NCI-H1105 (cell line): ENCODE data around the gene LRIT3.

ENCODE experiments used
- DNase-seq: peaks from one replicate; lab custom pipeline; 2025; lab: John Stamatoyannopoulos, UW

The LRIT3 gene, protein sequence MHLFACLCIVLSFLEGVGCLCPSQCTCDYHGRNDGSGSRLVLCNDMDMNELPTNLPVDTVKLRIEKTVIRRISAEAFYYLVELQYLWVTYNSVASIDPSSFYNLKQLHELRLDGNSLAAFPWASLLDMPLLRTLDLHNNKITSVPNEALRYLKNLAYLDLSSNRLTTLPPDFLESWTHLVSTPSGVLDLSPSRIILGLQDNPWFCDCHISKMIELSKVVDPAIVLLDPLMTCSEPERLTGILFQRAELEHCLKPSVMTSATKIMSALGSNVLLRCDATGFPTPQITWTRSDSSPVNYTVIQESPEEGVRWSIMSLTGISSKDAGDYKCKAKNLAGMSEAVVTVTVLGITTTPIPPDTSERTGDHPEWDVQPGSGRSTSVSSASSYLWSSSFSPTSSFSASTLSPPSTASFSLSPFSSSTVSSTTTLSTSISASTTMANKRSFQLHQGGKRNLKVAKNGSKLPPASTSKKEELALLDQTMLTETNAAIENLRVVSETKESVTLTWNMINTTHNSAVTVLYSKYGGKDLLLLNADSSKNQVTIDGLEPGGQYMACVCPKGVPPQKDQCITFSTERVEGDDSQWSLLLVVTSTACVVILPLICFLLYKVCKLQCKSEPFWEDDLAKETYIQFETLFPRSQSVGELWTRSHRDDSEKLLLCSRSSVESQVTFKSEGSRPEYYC

GRCh38 chr4:109847896-109848442, at the start of gene LRIT3:
Gene LRIT3 (plus strand): TSS chr4:109848107. CDS start chr4:109848202, 95 bp downstream.
- no peak for DNase-seq

DNA sequence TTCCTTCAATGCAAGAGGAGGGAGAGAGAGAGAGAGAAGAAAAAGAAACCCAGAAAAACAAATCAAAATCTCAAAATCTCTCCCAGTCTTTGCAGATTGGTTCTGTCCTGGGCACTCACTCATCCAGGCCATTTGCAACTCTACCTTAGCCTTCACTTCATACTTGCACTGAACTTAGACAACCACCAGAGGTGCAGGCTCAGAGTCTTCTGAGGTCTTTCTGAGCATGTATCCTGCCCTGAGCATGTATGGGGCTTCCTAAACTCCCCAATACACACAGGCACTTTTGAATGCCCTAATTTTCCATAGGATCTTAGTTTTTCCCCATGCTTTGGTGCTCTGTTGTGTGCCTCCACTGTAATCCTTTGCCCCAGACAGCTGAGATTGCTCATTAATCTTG, 49.0 kb upstream of the LRIT3 start:
- no peak for DNase-seq

- DNase-seq = no peak
Observed at GRCh38 chr4:109801099-109801789, 46.7 kb upstream of the LRIT3 start.

- DNase-seq = no peak
Observed at GRCh38 chr4:109801895-109802319, 46.0 kb upstream of the LRIT3 start, which contains the start of gene CFI. Gene CFI (minus strand): TSS chr4:109801999. CDS start chr4:109801971, 28 bp downstream.

GRCh38 chr4:109803924-109804571, 43.9 kb upstream of the LRIT3 start:
- no peak for DNase-seq

DNA sequence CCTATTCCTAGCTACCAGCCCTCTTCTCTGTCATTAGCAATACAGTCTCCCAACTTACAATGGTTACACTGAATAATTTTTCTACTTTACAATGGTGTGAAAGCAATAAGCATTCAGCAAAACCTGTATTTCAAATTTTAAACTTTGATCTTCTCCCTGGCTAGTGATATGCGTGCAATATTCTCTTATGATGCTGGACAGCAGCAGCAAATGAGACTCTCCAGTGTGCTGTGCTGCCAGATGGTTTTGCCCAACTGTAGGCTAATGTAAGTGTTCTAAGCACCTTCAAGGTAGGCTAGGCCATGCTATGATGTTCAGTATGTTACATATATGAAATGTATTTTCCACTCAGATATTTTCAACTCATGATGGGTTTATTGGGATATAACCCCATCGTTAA, 38.3 kb upstream of the LRIT3 start:
- DNase-seq = no peak

DNA sequence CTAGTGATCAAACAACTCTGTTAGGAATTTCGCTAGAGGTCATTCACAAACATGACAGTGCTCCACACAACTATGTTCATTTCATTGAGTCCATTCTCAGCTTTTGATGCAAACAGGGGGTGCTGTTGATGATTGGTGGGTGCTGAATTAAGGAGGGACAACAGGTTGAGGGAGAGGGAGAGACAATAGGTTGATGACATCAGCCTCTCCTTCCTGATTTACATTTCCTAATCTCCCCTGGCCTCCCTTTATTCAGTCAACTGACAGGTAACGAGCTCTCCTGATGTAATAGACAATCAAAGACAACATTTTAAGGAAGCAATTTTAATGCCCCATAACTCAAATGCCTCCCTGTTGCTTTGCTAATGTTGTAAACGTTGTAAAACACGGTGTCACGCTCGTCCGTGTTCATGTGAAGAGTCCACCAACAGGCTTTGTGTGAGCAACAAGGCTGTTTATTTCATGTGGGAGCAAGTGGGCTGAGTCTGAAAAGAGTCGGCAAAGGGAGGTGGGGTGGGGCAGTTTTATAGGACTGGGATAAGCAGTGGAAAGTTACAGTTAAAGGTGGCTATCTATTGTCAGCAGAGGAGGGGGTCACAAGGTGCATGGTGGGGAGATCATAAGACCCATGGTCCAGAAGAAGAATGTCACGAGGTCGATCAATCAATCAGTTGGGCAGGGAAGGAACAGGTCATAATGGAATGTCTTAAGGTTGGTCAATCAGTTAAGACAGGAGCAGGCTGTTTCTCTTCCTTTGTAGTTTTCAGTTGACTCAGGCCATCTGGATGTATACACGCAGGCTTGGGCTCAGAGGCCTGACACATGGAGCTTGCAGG, 37.1 kb upstream of the LRIT3 start:
- no peak for DNase-seq

DNA sequence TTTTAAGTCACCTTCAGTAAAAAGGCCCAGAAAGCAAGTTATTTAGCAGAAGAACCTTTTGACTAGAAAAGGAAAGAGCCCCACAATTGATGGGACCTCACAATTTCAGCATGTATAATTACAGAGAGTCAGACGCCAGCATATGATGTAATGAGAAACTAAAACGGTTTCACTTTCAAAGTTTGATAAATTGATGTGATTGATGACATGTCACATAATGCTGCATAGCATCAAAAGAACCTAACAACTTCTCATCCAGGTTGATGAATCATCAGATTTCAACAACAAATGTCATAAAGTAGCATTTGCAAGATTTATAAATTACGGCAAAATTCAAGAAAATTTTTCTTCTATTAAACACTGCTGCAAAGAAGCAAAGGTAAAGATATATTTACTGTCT, 36.2 kb upstream of the LRIT3 start:
- DNase-seq = no peak

DNA sequence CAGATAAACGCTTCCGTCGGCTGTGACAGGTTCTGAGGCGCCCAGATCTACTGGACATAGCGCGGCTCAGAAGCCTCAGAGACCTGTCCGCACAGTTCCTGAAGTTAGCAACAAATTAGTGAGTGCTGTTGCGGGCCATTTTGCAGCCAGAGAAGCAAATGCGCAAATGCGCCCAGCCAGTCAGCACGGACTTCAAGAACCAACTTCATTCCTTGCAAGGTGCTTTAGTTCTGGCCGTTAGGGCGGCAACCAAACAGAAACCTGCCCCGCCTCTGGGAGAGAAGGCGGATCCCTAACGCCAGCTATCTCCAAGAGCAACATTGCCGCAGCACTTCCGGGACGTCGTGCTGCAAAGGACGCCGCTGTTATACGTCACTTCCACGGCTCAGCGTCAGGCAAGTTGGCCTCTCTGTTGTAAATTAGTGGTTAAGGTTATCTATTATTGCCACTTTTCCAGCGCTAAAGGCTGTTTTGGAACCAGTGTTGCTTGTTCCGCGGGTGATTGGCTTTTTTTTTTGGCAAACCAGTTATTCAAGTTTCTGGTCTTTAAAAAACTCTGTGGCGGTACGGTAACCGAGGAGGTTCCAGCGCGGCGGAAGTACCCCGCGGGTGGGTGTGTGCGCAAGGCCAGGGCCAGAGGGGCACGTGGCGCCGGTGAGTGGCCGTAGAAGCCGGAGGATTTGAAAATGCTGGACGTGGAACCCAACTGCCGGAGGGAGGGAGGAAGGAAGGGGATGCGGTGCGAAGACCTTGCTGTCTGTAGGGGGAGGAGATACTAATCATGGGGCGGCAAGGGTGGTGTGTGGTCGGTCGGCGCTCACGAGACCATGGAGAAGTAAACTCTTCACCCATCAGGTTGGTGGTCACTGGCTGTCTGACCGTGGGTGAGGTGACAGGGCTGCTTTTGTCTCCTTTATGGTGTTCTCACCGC, 32.5 kb upstream of the LRIT3 start, which contains the start of gene GAR1:
Gene GAR1 (plus strand): TSS at position 612 of the 931 bp plus-strand sequence. CDS start 403 bp downstream, outside the sequence.
- DNase-seq = peak; percentile 60

- no peak for DNase-seq
Observed at GRCh38 chr4:109816082-109816442, 31.8 kb upstream of the LRIT3 start.

GRCh38 chr4:109816894-109817293, 31.0 kb upstream of the LRIT3 start:
- no peak for DNase-seq

DNA sequence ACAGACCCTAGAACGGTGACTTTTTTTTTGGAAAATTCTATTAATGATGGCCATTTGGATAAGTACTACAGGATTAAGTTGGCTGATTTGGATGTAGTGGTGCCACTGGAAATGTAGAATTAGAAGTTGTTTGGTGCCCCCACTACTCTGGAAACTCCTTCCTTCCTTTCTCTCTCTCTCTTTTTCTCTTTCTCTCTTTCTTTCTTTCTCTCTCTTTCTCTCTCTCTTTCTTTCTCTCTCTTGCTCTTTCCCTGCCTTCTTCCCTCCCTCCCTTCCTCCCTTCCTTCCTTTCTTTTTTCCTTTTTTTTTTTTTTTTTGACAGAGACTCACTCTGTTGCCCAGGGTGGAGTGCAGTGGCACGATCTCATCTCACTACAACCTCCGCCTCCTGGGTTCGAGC, 29.6 kb upstream of the LRIT3 start:
- no peak for DNase-seq

GRCh38 chr4:109820563-109820962, 27.3 kb upstream of the LRIT3 start:
- DNase-seq = no peak

- no peak for DNase-seq
Observed at GRCh38 chr4:109821185-109821584, 26.7 kb upstream of the LRIT3 start.

- no peak for DNase-seq
Observed at GRCh38 chr4:109826719-109827118, 21.2 kb upstream of the LRIT3 start.

- DNase-seq = no peak
Observed at GRCh38 chr4:109827672-109828071, 20.2 kb upstream of the LRIT3 start, which contains the start of gene RRH. Gene RRH (plus strand): TSS chr4:109827972. CDS start chr4:109828028, 56 bp downstream.

DNA sequence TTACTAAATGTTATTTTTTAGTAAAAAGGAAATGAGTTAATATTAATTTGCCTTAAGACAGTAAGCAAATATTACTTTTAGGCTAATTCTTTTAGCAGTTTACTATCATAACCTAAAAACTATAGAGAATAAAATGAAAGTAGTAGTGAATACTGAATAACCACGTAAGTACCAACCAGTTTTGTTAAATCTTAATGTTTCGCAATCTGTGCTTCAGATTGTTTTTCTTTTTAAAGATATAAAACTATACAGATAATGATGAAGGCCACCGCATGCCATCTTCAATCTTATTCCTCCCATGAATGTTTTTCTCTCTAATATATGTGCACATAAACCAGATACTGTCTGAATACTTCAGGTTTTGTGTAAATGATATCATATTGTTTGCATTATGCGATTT, 14.2 kb upstream of the LRIT3 start:
- DNase-seq = no peak

- DNase-seq = no peak
Observed at GRCh38 chr4:109836985-109837384, 10.9 kb upstream of the LRIT3 start.

- no peak for DNase-seq
Observed at GRCh38 chr4:109846395-109847098, 1.4 kb upstream of the LRIT3 start.
